ENCODE results near the gene FAM107A.
A peak's percentile ranks its signal among the peaks of the same experiment; 100 is the strongest.

FAM107A gene

DNA sequence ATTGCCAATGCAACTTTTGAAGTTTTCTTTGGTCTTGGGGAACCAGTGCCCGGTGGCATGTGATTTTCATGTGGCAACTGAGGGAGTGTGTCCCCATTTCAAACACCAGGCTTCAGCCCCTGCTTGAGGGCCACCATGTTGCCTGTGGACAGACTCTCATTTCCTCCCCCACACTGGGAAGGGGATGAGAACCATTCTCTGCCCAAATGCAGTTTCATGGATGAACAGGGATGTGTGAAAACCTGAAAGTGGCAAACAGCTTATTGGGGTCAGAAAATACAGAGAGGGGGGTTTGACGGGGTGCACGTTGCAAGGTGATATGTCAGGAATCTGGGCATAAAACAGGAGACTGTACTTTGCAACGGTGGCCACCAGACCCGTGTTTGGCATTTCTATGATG lies 6.3 kb downstream of the FAM107A start:
- DNase-seq (ENCODE audit: extremely low read depth, low read depth): no peak
- TF ChIP-seq, protein P1, sequence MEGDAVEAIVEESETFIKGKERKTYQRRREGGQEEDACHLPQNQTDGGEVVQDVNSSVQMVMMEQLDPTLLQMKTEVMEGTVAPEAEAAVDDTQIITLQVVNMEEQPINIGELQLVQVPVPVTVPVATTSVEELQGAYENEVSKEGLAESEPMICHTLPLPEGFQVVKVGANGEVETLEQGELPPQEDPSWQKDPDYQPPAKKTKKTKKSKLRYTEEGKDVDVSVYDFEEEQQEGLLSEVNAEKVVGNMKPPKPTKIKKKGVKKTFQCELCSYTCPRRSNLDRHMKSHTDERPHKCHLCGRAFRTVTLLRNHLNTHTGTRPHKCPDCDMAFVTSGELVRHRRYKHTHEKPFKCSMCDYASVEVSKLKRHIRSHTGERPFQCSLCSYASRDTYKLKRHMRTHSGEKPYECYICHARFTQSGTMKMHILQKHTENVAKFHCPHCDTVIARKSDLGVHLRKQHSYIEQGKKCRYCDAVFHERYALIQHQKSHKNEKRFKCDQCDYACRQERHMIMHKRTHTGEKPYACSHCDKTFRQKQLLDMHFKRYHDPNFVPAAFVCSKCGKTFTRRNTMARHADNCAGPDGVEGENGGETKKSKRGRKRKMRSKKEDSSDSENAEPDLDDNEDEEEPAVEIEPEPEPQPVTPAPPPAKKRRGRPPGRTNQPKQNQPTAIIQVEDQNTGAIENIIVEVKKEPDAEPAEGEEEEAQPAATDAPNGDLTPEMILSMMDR (IDR thresholded peaks at IDR 0.05; ENCODE audit: low read depth, low read length, missing control alignments): no peak
- no peak overlapping the region for H3K4me3 ChIP-seq (replicated peaks; ENCODE audit: low read depth, low read length)

DNA sequence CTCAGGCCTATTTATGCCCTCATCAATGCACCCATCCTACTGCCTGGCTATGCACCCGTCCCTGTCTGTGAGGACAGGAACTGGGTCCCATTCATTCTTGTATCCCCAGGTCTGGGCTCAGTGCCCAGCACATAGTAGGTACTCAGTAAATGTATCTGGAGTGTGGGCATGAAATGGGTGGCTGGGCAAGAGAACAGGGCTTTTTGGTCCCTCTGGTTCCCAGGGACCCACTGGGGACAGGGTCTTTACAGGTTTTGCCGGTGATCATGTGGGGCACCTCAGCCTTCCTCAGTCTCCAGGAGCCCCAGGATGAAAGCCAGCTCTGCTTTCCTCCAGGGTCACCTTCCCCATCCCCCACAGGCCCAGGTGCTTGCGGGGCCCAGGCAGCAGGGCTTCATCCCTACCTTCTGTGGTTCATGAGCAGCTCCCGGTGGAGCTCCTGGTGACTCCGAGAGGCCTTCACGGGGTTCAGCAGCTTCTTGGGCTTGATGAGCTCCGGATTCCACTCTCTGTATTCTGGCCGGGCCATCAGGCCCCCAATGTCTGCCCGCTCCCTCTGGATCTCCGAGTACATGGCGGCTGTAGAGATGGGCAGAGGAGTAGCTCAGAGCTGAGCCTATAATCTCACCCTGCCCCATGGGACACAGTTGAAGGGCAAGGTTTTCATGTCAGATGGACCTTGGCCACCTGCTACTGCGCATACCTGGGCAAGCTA lies 7.7 kb downstream of the FAM107A start:
- TF ChIP-seq, protein P1 (IDR thresholded peaks at IDR 0.05; ENCODE audit: low read depth, low read length, missing control alignments): no peak
- no peak for DNase-seq (ENCODE audit: extremely low read depth, low read depth)
- H3K4me3 ChIP-seq (replicated peaks; ENCODE audit: low read depth, low read length): no peak overlapping the region

DNA sequence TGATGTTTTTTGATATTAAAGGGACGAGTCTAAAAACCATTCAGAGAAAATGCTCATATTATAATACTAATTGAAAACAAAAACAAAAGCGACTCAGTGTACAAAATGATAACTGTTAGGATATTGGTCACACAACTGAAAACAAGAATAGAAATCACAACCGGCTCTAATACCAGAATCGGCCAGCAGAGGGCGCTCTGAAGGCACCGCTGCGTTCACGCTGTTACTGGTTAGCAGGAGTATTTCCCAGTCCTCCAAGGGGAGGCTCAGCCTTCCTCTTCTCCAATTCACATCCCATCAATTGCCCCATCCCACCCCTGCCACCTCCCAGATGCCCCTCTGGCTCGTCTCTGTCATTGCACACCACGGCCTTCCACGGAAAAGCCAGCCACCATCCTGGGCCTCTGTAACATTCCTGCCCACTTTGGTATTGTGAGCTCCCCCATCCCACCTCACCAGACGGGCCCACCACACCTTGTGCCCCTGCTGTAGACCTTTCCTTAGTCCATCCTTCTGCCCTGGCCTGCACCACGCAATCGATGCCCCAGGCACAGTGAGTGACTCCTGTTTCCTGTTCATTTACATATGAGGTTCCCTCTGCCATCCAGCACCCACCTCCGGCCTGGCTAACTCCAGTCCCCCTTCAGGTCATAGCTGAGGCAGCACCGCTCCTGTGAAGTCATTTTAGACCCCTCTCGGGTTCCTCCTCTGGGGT lies 8.5 kb downstream of the FAM107A start:
- TF ChIP-seq, protein P1 (IDR thresholded peaks at IDR 0.05; ENCODE audit: low read depth, low read length, missing control alignments): peak; percentile 79
- DNase-seq (ENCODE audit: extremely low read depth, low read depth): peak; percentile 59
- no peak overlapping the region for H3K4me3 ChIP-seq (replicated peaks; ENCODE audit: low read depth, low read length)

DNA sequence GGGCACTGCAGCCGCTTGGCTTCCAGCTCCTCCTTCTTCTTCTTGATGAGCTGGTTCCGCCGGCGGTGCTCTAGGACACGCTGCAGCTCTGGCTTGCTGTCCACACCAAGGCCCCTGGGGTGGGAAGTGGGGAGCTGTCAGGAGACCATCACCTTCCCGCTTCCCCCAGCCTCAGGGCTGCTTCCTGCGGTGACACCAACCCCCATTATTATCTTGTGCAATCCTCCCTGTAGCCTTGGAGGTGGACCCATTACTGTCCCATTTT lies 10.0 kb downstream of the FAM107A start:
- DNase-seq (ENCODE audit: extremely low read depth, low read depth): no peak
- TF ChIP-seq, protein P1 (IDR thresholded peaks at IDR 0.05; ENCODE audit: low read depth, low read length, missing control alignments): no peak
- no peak overlapping the region for H3K4me3 ChIP-seq (replicated peaks; ENCODE audit: low read depth, low read length)

DNA sequence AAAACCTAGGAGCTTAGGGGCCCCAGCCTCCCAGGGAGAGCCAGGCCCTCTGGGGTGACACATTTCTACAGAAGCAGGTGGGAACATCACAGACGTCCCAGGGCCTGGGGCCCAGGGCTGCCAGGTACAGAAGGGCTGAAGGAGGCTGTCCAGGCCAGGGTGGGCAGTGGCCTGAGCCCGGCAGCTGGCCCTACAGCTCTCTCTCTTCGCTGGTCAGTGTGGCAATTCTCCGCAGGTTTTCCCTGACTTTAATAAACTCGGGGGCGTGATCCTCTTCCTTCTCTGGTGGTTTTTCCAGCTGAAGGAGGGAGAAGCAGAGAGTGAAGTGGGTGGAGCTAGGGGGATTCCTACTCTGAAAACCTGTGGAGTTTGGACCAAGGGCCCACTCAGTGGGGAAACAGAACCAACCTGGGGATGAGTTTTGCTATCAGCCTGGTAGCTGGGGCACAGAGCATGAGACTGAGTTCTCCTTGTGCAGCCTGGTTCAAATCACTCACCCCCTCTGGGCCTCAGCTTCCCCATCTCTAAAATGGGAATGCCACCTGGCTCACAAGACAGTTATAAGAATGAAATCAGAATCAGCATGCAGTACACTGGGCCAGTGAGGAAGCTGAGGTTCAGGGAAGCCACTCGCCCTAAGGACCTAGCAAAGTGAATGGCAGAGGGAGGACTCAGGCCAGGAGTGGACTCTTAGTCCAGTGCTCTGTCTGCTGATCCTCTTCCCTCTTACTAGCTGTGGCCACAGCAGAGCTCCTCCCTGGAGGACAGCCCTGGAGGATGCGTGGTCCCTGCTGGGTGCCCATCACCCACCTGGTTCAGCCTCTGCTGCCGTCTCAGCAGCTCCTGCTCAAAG lies 10.6 kb downstream of the FAM107A start:
- TF ChIP-seq, protein P1 (IDR thresholded peaks at IDR 0.05; ENCODE audit: low read depth, low read length, missing control alignments): no peak
- no peak for DNase-seq (ENCODE audit: extremely low read depth, low read depth)

DNA sequence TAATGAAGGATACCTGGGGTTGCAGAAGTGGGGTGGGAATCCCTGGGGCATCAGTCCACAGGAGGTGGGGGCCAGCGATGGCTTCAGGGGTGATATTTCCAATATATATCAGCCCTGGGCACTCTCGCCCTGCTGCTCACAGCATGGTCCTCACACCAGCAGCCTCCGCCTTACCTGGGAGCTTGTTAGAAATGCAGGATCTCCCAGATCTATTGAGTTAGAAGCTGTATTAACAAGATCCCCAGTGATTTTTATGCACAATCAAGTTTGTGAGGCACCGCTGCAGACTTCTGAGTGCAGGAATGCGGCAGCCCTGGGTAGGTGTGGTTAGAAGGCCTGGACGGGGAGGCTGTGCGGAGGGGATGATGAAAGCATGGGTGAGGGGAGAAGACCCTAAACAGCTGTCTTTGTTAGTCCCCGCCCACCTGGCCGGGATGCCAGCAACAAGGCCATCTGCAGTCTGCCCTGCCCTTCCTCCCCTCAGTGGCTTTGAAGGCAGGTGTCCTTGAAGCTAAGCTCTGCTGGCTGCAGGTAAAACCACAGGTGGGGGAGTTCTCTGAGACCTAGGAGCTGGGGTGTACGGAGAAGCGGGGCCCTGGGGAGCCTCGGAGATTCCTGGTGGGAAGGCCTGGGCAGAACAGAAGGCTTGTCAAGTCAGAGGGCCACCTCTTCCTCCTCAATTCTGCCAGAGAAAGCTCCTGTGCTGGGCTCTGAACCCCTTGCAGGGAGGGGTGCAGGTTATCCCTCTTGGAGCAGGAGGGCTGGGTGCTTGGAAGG lies 11.4 kb downstream of the FAM107A start:
- H3K4me3 ChIP-seq (replicated peaks; ENCODE audit: low read depth, low read length): no peak overlapping the region
- no peak for DNase-seq (ENCODE audit: extremely low read depth, low read depth)
- TF ChIP-seq, protein P1 (IDR thresholded peaks at IDR 0.05; ENCODE audit: low read depth, low read length, missing control alignments): no peak

More for the DNA sequence above, 10.6 kb downstream of the FAM107A start:
- H3K4me3 ChIP-seq (replicated peaks; ENCODE audit: low read depth, low read length): no peak overlapping the region

Data from HFF-Myc (cell line).